ES-I3 (cell line): ENCODE data around the gene CADM1.

ENCODE experiments used
- H3K36me3 ChIP-seq: 2 replicates; pipeline ENCODE4 v1.6.1; 2013; ENCODE audit warnings: mild to moderate bottlenecking, low read length, control low read depth, moderate library complexity; ENCODE audit not compliant: insufficient read depth
- H3K4me1 ChIP-seq: 2 replicates; pipeline ENCODE4 v1.6.1; 2013; ENCODE audit warnings: mild to moderate bottlenecking, control low read depth, low read length; ENCODE audit not compliant: insufficient read depth
- H3K9ac ChIP-seq: 2 replicates; pipeline ENCODE4 v1.6.1; 2013; ENCODE audit warnings: low read depth, mild to moderate bottlenecking, low read length, moderate library complexity
- H3K9me3 ChIP-seq: 2 replicates; pipeline ENCODE4 v1.6.1; 2013; ENCODE audit warnings: mild to moderate bottlenecking, low read length, moderate library complexity; ENCODE audit not compliant: control insufficient read depth, insufficient read depth

Gene CADM1

GRCh38 chr11:115269191-115269950, 234.8 kb downstream of the CADM1 start:
- Histone ChIP-seq H3K36me3 (no peaks in the 10 kb centered on the region), H3K9me3 (no peaks in the 10 kb centered on the region; the same call in 1 of the 2 replicates), H3K4me1 (no peaks in the 10 kb centered on the region), H3K9ac (no peak overlapping the region)

DNA sequence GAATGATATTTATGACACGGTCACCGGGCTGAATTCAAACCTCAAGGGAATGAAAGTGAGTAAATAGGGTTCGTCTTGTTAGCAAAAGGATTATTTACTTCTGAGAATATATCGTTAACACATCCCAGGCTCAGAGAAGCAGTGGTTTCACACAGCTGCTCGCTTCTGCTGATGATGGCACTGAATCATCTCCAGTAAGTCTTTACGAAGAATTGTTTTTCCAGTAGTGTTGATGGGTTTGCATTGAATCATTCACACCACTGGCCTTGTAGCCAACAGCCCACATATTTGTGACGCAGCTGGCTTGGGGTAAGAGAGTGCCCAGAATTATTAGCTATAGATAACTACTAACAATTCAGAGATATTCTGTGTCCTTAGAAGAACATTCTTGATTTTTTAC, 236.3 kb downstream of the CADM1 start:
- H3K9me3 ChIP-seq, result no peaks in the 10 kb centered on the region
- H3K4me1 ChIP-seq, result no peaks in the 10 kb centered on the region
- H3K36me3 ChIP-seq, result no peaks in the 10 kb centered on the region
- no peak overlapping the region for H3K9ac ChIP-seq

DNA sequence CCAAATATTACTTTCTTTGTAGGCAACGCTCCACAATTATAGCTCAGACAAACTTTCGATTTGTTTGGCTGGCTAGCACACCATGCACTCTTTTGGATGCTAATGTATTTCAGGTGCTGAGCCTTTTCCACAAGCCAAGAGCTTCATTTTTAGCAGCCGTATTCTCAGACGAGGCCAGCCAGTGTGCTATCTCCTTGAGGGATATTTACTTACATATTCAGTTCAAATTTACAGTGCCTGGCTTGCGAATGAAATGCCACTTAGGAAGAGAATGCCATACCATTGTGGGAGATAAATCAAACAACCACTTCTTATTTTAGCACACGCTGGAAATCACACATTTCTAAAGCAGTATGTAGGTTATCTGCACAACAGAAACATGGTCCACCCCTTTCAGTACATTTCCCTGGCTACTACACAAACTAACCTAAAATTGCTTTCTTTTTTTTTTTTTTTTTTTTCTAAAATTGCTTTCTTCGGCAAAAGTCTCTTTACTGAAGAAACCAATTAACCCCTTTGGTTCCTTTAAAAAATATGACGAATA, 236.9 kb downstream of the CADM1 start:
- no peak overlapping the region for H3K9ac ChIP-seq
- H3K9me3 ChIP-seq, result no peaks in the 10 kb centered on the region
- H3K4me1 ChIP-seq, result no peaks in the 10 kb centered on the region
- H3K36me3 ChIP-seq, result no peaks in the 10 kb centered on the region

DNA sequence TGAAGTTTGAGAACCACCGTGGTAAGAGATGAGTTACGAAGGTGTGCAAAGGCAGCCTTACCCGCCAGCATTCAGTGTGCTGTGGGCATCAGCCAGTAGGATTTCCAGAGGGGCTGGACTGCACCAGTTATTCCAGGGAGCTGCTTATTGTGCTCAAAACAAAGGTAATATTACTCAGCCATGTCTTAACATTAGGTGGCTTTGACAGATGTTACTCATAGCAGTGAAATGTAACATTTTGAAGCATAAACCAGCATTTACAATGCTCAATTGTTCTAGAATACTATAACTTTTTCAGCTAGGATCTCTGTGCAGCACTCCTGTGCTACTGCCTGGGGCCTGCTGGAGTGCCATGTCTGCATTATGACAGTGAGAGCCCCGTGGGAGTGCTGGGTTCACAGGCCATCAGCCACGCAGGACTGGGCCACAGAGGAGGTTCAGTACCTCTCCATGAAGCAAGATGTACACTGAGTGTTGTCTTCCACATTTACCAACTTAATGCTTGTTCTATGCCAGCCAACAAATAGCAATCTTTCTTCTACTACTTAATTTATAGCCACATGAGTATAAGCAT, 238.1 kb downstream of the CADM1 start:
- Histone ChIP-seq H3K4me1 (no peaks in the 10 kb centered on the region), H3K9me3 (no peaks in the 10 kb centered on the region), H3K9ac (no peak overlapping the region), H3K36me3 (no peaks in the 10 kb centered on the region)

GRCh38 chr11:115263799-115264656, 240.2 kb downstream of the CADM1 start:
- no peaks in the 10 kb centered on the region for H3K9me3 ChIP-seq
- H3K4me1 ChIP-seq, result no peaks in the 10 kb centered on the region
- H3K9ac ChIP-seq, result no peak overlapping the region
- H3K36me3 ChIP-seq, result no peaks in the 10 kb centered on the region

GRCh38 chr11:115258216-115258615, 246.0 kb downstream of the CADM1 start:
- Histone ChIP-seq H3K4me1 (peaks cover 28% of the 10 kb centered on the region), H3K9ac (no peak overlapping the region), H3K36me3 (no peaks in the 10 kb centered on the region), H3K9me3 (no peaks in the 10 kb centered on the region)

GRCh38 chr11:115257678-115258077, 246.5 kb downstream of the CADM1 start:
- no peak overlapping the region for H3K9ac ChIP-seq
- no peaks in the 10 kb centered on the region for H3K9me3 ChIP-seq
- H3K4me1 ChIP-seq, result peaks cover 33% of the 10 kb centered on the region
- no peaks in the 10 kb centered on the region for H3K36me3 ChIP-seq

DNA sequence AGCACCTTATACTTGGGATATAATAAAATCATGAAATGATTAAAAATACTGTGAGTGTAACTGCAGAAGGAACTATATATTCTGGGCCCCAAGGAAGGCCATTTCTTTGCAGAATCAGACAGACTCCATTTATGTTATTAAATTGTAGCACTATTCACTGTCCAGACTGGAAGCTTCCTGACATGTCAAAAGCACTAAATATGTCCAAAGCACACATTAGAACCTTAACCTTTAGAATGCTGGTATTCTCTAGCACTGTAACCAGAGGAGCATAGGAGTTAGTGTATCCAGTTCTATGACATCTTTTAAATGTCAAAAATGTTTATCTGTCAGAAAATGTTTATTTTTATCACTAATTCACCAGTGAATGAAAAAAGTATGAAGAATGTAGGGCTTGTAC, 246.9 kb downstream of the CADM1 start:
- Histone ChIP-seq H3K9ac (no peak overlapping the region), H3K36me3 (no peaks in the 10 kb centered on the region), H3K9me3 (no peaks in the 10 kb centered on the region), H3K4me1 (peaks cover 33% of the 10 kb centered on the region)

DNA sequence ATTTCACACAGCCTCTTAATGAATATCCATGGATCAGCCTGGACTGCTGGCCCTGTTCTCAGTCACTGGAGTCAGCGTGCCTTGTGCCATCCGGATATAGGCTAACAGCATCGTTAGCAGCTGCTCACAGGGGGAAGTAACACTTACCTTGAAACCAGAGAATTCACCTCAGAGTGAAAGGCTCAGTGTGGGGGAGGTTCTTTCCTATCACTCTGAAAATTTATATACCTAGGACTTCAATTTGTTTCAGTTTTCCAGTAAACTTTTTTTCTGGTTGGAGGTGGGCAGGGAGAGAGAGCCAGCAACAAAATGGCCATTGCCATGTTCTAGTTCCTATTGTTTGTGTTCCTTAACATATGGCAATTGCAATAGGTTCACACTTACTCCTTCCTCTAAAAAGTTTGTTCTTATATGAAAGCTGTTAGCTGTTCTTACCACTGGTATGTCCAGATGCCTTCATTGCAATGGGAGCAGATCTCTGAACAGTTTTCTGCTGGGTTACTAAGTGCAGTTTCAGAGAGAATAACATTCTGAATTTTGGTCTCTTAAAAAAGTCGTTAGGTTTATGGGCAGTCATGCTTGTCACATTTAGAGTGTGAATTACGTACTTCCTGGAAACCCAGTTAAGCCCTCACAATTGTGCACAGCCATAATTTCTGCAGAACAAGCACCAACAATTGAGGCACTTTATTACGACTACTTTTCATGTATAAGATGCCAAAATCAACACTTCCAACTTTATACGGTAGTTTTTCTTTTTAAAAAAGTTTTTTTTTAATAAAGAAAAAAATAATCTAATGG, 247.6 kb downstream of the CADM1 start:
- no peaks in the 10 kb centered on the region for H3K9me3 ChIP-seq
- H3K4me1 ChIP-seq, result peaks cover 33% of the 10 kb centered on the region
- no peak overlapping the region for H3K9ac ChIP-seq
- no peaks in the 10 kb centered on the region for H3K36me3 ChIP-seq

DNA sequence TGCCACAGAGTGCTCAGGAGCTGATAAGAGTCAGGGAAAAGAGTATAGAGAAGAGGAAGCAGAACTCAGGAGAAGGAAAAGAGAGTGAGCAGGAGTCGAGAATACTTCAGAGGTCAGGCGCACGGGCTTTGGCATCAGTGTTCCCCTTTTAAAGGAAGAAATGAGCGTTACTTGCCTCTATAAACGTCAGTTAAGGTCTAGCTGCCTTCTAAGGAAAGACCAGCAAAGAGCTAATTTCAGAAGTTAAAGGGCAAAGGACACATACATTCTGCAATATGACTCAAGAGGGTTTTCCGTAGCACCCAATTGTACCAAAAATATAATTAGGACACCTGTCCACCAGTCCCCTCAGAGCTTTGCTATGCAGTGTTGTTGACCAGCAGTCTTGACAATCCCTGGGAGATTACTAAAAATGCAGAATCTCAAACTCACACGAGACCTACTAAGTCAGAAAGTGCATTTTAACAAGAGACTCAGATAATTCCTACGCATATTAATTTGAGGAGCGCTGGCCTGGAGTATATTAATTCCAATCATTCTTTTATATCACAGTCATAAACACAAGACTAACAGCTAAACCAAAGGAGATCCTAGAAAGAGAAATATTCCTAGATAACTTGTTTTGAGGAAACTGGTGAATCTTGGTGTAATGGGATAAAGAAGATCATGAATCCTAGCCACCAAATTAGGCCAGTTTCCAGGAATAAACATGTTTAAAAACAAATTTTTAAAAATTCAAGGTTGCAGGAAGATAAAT, 249.0 kb downstream of the CADM1 start:
- Histone ChIP-seq H3K9ac (no peak overlapping the region), H3K4me1 (peaks cover 33% of the 10 kb centered on the region), H3K9me3 (no peaks in the 10 kb centered on the region), H3K36me3 (no peaks in the 10 kb centered on the region)

DNA sequence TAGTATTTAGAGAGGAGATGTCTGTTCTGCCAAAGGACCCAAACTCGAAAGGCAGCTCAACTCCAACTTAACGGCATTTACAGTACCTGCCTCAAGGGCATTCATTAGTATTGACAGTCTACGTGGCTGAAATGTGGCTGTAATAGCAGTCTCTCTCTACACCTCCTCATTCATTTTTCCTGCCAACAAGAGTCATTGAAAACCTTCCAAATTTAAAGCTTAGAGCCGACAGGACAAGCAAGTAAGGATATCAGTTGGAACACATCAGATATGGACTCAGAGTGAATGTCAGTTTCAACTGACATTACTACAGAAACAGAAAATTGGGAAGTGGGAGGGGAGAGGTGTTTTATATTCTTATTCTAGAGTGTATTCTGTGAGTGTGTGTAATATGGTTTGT, 253.1 kb downstream of the CADM1 start:
- Histone ChIP-seq H3K4me1 (peaks cover 12% of the 10 kb centered on the region), H3K9ac (no peak overlapping the region), H3K36me3 (no peaks in the 10 kb centered on the region), H3K9me3 (no peaks in the 10 kb centered on the region)

GRCh38 chr11:115249061-115249578, 255.1 kb downstream of the CADM1 start:
- Histone ChIP-seq H3K36me3 (no peaks in the 10 kb centered on the region), H3K4me1 (peaks cover 11% of the 10 kb centered on the region), H3K9ac (no peak overlapping the region), H3K9me3 (no peaks in the 10 kb centered on the region)

- Histone ChIP-seq H3K4me1 (peaks cover 5% of the 10 kb centered on the region; the same call in 1 of the 2 replicates), H3K36me3 (no peaks in the 10 kb centered on the region)
These were observed 256.3 kb downstream of the CADM1 start for GRCh38 chr11:115247953-115248352.

More at GRCh38 chr11:115247953-115248352, 256.3 kb downstream of the CADM1 start:
- Histone ChIP-seq H3K9ac (no peak overlapping the region), H3K9me3 (no peaks in the 10 kb centered on the region)
